Hepatocyte (in vitro differentiated cells): ENCODE results near the gene MEIKIN. TPM values are rescaled to one million over a fixed set of nuclear protein-coding genes. Genes with fewer than 3 reads are reported as not detected.

Experiments used
- DNase-seq: peaks from one replicate; pipeline ENCODE4 v3.0.0-alpha.2; 2016; ENCODE audit warnings: low spot score
- H2AFZ ChIP-seq: fragments of 200-600 bp; sonication (generic); 2 replicates; pipeline ENCODE4 v1.6.0; 2016; ENCODE audit warnings: antibody characterized with exemption, mild to moderate bottlenecking
- H3K27ac ChIP-seq: fragments of 200-600 bp; sonication (generic); 2 replicates; pipeline ENCODE4 v1.5.1; 2016; ENCODE audit warnings: mild to moderate bottlenecking
- H3K27me3 ChIP-seq: fragments of 200-600 bp; sonication (generic); 2 replicates; pipeline ENCODE4 v1.6.1; 2016
- H3K36me3 ChIP-seq: fragments of 200-600 bp; sonication (generic); replicated peaks from 2 replicates; pipeline ENCODE4 v1.5.1; 2016; ENCODE audit warnings: low read depth; ENCODE audit not compliant: insufficient read depth
- H3K4me1 ChIP-seq: fragments of 200-600 bp; sonication (generic); 2 replicates; pipeline ENCODE4 v1.5.1; 2016; ENCODE audit warnings: mild to moderate bottlenecking, moderate library complexity; ENCODE audit not compliant: insufficient read depth
- H3K4me2 ChIP-seq: fragments of 200-600 bp; sonication (generic); 2 replicates; pipeline ENCODE4 v1.6.0; 2016
- H3K4me3 ChIP-seq: fragments of 200-600 bp; sonication (generic); 2 replicates; pipeline ENCODE4 v1.5.1; 2016; ENCODE audit warnings: mild to moderate bottlenecking
- H3K79me2 ChIP-seq: fragments of 200-600 bp; sonication (generic); 2 replicates; pipeline ENCODE4 v1.6.0; 2017; ENCODE audit warnings: mild to moderate bottlenecking
- H3K9me2 ChIP-seq: fragments of 200-600 bp; sonication (generic); replicated peaks from 2 replicates; pipeline ENCODE4 v1.6.0; 2017; ENCODE audit warnings: mild to moderate bottlenecking; ENCODE audit not compliant: insufficient read depth
- H3K9me3 ChIP-seq: fragments of 200-600 bp; sonication (generic); 2 replicates; pipeline ENCODE4 v1.5.1; 2016; ENCODE audit warnings: low read depth, mild to moderate bottlenecking
- H4K20me1 ChIP-seq: fragments of 200-600 bp; sonication (generic); 2 replicates; pipeline ENCODE4 v1.6.0; 2016; ENCODE audit warnings: mild to moderate bottlenecking; ENCODE audit not compliant: insufficient read depth, poor library complexity, severe bottlenecking
- EZH2 ChIP-seq: fragments of 200-600 bp; sonication (generic); IDR thresholded peaks from 2 replicates; pipeline ENCODE4 v1.6.1; 2016; ENCODE audit warnings: antibody characterized with exemption, mild to moderate bottlenecking, borderline replicate concordance
- EZH2phosphoT487 ChIP-seq: fragments of 200-600 bp; sonication (generic); IDR thresholded peaks from one replicate; pipeline ENCODE4 v1.6.1; 2018; ENCODE audit warnings: antibody characterized with exemption, mild to moderate bottlenecking, low read depth, moderate library complexity; ENCODE audit not compliant: unreplicated experiment, severe bottlenecking
- WGBS: methylation state at CpG from one replicate; pipeline ENCODE4 v1.1.6; 2016; ENCODE audit warnings: low lambda C conversion rate; ENCODE audit errors: missing lambda C conversion rate; 5-methylcytosine and 5-hydroxymethylcytosine counted together
- polyA plus RNA-seq: library from polyadenylated mRNA; unstranded; fragments of >200 nt; fragmentation: Nextera tagmentation; extraction: Ambion mirVana; gene quantifications from 2 replicates; pipeline ENCODE4 v1.2.1, GENCODE V29; 2016
- total RNA-seq: library from RNA; depleted of rRNA; stranded (reverse); fragments of >200 nt; gene quantifications from 2 replicates; pipeline ENCODE4 v1.2.3, GENCODE V29; 2014
- TF ChIP-seq, protein P1 (sequence below): fragments of 200-600 bp; sonication (generic); IDR thresholded peaks from 2 replicates; pipeline ENCODE4 v1.5.1; 2016; ENCODE audit warnings: antibody characterized with exemption, mild to moderate bottlenecking; ENCODE audit not compliant: poor library complexity

Gene MEIKIN
- total and polyA plus RNA-seq, 2 experiments from 2014 or later = not detected

DNA sequence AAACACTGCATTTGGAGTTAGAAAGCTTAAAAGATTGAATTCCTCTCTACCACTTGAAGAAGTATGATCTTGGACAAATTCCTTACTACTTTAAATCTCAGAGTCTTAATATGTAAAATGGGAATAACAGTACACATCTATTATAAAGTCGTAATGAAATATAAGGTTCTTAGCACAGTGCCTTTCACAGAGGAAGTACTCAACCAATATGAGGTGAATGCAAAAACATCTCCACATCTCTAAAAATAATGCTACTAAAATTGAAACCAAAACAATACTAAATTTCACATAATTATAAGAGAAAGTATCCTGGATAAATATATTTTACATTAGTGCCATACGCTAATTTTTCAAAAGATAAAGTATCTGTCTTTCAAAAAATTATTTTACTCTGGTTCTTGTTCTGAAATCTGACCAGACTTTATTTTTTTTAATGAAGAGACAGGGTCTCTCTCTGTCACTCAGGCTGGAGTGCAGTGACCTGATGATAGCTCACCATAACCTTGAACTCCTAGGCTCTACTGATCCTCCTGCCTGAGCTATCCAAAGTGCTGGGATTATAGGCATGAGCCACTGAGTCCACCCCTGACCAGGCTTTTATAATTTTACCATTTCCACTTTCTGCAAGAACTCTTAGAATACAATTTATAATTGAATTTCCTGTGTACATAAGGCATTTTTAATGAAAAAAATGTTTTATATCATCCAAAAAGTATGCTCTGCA, 127.3 kb downstream of the MEIKIN start:
- WGBS = 98% methylated on average over 2 of the region's 2 CpGs
- Histone ChIP-seq H3K9me3 (no peaks in the 10 kb centered on the region), H3K4me2 (no peak overlapping the region), H3K9me2 (no peaks in the 10 kb centered on the region), H3K27ac (no peak overlapping the region), H3K4me1 (no peaks in the 10 kb centered on the region), H3K27me3 (no peaks in the 10 kb centered on the region), H4K20me1 (no peaks in the 10 kb centered on the region), H3K4me3 (no peak overlapping the region), H2AFZ (no peak overlapping the region), H3K79me2 (no peaks in the 10 kb centered on the region), H3K36me3 (no peaks in the 10 kb centered on the region)
- TF ChIP-seq EZH2phosphoT487 (no peak), EZH2 (no peak)
- TF ChIP-seq, protein P1, sequence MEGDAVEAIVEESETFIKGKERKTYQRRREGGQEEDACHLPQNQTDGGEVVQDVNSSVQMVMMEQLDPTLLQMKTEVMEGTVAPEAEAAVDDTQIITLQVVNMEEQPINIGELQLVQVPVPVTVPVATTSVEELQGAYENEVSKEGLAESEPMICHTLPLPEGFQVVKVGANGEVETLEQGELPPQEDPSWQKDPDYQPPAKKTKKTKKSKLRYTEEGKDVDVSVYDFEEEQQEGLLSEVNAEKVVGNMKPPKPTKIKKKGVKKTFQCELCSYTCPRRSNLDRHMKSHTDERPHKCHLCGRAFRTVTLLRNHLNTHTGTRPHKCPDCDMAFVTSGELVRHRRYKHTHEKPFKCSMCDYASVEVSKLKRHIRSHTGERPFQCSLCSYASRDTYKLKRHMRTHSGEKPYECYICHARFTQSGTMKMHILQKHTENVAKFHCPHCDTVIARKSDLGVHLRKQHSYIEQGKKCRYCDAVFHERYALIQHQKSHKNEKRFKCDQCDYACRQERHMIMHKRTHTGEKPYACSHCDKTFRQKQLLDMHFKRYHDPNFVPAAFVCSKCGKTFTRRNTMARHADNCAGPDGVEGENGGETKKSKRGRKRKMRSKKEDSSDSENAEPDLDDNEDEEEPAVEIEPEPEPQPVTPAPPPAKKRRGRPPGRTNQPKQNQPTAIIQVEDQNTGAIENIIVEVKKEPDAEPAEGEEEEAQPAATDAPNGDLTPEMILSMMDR = no peak
- DNase-seq = no peak

DNA sequence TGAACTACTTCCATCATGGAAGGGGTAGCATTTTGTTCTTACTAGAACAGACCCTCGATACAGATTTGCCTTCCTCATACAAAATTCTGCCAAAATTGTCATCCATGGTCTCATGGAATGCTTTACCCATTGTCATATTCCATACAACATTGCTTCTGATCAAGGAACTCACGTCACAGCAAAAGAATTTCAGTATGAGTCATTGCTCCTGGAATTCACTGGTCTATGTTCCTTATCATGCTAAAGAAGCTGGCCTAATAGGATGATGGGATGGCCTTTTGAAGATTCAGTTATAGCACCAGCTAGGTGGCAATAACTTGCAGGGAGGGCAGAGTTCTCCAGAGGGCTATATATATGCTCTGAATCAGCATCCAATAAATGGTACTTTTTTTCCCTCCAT, 130.5 kb downstream of the MEIKIN start:
- H3K27me3 ChIP-seq = no peaks in the 10 kb centered on the region
- no peaks in the 10 kb centered on the region for H3K9me3 ChIP-seq
- no peaks in the 10 kb centered on the region for H3K79me2 ChIP-seq
- H4K20me1 ChIP-seq = no peaks in the 10 kb centered on the region
- DNase-seq = peak; percentile 55
- no peaks in the 10 kb centered on the region for H3K36me3 ChIP-seq
- no peak overlapping the region for H3K27ac ChIP-seq
- TF ChIP-seq EZH2 = no peak
- 52% methylated on average over 2 of the region's 2 CpGs for WGBS
- no peak overlapping the region for H2AFZ ChIP-seq
- no peaks in the 10 kb centered on the region for H3K4me1 ChIP-seq
- H3K9me2 ChIP-seq = no peaks in the 10 kb centered on the region
- H3K4me3 ChIP-seq = no peak overlapping the region
- H3K4me2 ChIP-seq = no peak overlapping the region

DNA sequence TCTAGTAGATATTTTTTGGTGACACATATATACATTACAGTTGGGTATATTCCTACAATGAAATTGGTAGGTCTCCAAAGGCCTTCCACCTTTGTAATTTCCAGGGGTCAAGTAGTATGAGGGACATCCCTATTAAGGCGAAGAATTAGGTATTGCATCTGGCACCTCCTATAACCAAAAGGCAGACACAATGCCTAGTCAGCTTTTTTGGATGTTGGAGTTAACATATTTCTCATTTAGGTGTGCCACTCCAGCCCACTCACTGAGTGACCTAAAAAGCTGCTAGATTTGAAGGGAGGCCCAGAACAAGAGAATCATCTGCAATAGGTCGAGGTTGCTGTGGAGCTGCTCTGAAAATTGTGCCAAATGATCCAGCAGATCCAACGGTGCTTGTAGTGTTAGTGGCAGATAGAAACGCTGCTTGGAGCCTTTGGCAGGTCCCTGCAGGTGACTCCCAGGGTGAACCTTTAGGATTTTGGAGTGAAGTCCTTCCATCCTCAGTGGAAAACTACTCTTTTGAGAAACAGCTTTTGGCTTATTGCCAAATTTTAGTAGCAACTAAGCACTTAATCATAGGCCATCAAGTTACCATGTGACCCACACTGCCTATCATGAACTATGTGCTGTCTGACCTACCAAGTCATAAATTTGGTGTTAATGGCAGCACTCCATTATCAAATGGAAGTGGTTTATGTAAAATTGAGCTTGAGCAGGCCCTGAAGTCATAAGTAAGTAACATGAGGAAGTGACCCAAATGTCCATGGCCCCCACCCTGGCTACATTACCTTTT, 132.9 kb downstream of the MEIKIN start:
- Histone ChIP-seq H3K79me2 (no peaks in the 10 kb centered on the region), H3K4me2 (no peak overlapping the region), H3K27me3 (no peaks in the 10 kb centered on the region), H4K20me1 (no peaks in the 10 kb centered on the region), H3K9me2 (no peaks in the 10 kb centered on the region), H3K4me1 (no peaks in the 10 kb centered on the region), H3K27ac (no peak overlapping the region), H3K9me3 (no peaks in the 10 kb centered on the region), H3K4me3 (no peak overlapping the region), H2AFZ (no peak overlapping the region), H3K36me3 (no peaks in the 10 kb centered on the region)
- TF ChIP-seq EZH2 (no peak), EZH2phosphoT487 (no peak)
- TF ChIP-seq, protein P1 = no peak
- no peak for DNase-seq
- 82% methylated on average over 4 of the region's 4 CpGs for WGBS

DNA sequence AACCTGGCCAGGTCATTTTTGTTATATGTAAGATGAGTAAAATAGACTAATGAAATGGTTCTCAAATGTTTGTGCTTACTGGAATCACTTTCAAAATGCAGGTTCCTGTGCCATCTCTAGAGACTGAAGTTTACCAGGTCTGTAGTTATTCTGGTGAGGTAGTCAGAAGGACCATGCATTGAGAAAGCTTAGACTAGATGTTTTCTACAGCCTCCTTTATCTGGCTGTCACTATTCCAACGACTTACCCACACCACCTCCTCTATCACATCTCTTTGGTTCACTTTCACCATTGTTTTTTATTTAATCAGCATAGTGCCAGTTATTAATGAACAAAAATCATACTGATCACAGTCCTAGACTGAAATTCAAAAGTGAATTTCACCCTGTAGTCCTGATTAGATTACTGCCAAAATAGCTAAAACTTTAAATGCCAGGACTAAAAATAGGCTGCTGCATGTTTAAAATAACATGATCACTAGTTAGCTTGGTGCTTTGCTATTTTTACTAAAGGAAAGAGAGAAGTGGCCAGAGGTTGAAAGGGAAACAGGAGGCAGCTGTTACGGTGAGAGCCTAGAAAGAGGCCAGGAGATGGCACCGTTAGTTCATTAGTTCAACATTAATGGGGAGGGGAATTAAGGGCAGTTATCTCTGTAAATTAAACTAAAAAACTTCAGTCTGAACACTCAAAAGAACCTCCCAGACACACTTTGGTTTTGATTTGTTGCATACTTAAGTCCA, 134.8 kb downstream of the MEIKIN start:
- Histone ChIP-seq H3K4me2 (no peak overlapping the region), H2AFZ (no peak overlapping the region)
- TF ChIP-seq, protein P1 = peak; percentile 28
- TF ChIP-seq EZH2phosphoT487 = no peak
- TF ChIP-seq EZH2 = no peak

More for the DNA sequence above, 134.8 kb downstream of the MEIKIN start:
- peak; percentile 26 for DNase-seq
- Histone ChIP-seq H3K9me3 (no peaks in the 10 kb centered on the region), H3K36me3 (no peaks in the 10 kb centered on the region), H3K27me3 (no peaks in the 10 kb centered on the region), H3K4me1 (no peaks in the 10 kb centered on the region), H3K27ac (no peak overlapping the region), H3K79me2 (no peaks in the 10 kb centered on the region), H3K9me2 (no peaks in the 10 kb centered on the region), H4K20me1 (no peaks in the 10 kb centered on the region), H3K4me3 (no peak overlapping the region)
- 29% methylated on average over 3 of the region's 3 CpGs for WGBS
